Karpas-422 (cell line): ENCODE data around the gene KCMF1. TPM values are rescaled to one million over a fixed set of nuclear protein-coding genes. Genes with fewer than 3 reads are reported as not detected.

Source experiments
- DNase-seq: peaks from one replicate; pipeline ENCODE4 v3.0.0-alpha.2; 2015
- H2AFZ ChIP-seq: fragments of 200-600 bp; sonication (generic); 2 replicates; pipeline ENCODE4 v1.6.1; 2014; ENCODE audit warnings: antibody characterized with exemption, low read length, mixed read lengths
- H3K27ac ChIP-seq: fragments of 200-600 bp; sonication (generic); 2 replicates; pipeline ENCODE4 v1.5.1; 2014; ENCODE audit warnings: mild to moderate bottlenecking, low read length, moderate library complexity
- H3K27me3 ChIP-seq: fragments of 200-600 bp; sonication (generic); 2 replicates; pipeline ENCODE4 v1.6.1; 2014; ENCODE audit warnings: low read length, mixed read lengths
- H3K36me3 ChIP-seq: fragments of 200-600 bp; sonication (generic); 2 replicates; pipeline ENCODE4 v1.6.1; 2014; ENCODE audit warnings: low read length, mixed read lengths; ENCODE audit not compliant: insufficient read depth
- H3K4me1 ChIP-seq: fragments of 200-600 bp; sonication (generic); 2 replicates; pipeline ENCODE4 v1.6.1; 2014; ENCODE audit warnings: mild to moderate bottlenecking, low read length, mixed read lengths
- H3K4me2 ChIP-seq: fragments of 200-600 bp; sonication (generic); 2 replicates; pipeline ENCODE4 v1.6.1; 2014; ENCODE audit warnings: low read length, low read depth, mild to moderate bottlenecking; ENCODE audit not compliant: poor library complexity, severe bottlenecking
- H3K4me3 ChIP-seq: fragments of 200-600 bp; sonication (generic); 2 replicates; pipeline ENCODE4 v1.5.1; 2014; ENCODE audit warnings: mild to moderate bottlenecking, antibody characterized with exemption, low read length, mixed read lengths
- H3K79me2 ChIP-seq: fragments of 200-600 bp; sonication (generic); 2 replicates; pipeline ENCODE4 v1.6.1; 2014; ENCODE audit warnings: mild to moderate bottlenecking, low read length, mixed read lengths
- H3K9ac ChIP-seq: fragments of 200-600 bp; sonication (generic); 2 replicates; pipeline ENCODE4 v1.6.0; 2014; ENCODE audit warnings: low read length
- H3K9me2 ChIP-seq: fragments of 200-600 bp; sonication (generic), shearing (Covaris generic); replicated peaks from 2 replicates; pipeline ENCODE4 v1.6.0; 2014; ENCODE audit warnings: mild to moderate bottlenecking, low read length, moderate library complexity; ENCODE audit not compliant: insufficient read depth
- H3K9me3 ChIP-seq: fragments of 300-700, 200-600 bp; sonication (generic); 2 replicates; pipeline ENCODE4 v1.6.1; 2014; ENCODE audit warnings: low read length, mixed read lengths
- H4K20me1 ChIP-seq: fragments of 200-600 bp; sonication (generic); 2 replicates; pipeline ENCODE4 v1.6.1; 2014; ENCODE audit warnings: mild to moderate bottlenecking, antibody characterized with exemption, low read length, low read depth; ENCODE audit not compliant: insufficient read depth
- total RNA-seq: library from RNA; depleted of rRNA; stranded (reverse); fragments of >200 nt; shearing (Covaris generic); gene quantifications from 2 replicates; pipeline ENCODE4 v1.2.3, GENCODE V29; 2014; ENCODE audit warnings: low replicate concordance; rRNA removed

Gene KCMF1
- total RNA-seq = 80.7 and 104 TPM in 2 replicates

DNA sequence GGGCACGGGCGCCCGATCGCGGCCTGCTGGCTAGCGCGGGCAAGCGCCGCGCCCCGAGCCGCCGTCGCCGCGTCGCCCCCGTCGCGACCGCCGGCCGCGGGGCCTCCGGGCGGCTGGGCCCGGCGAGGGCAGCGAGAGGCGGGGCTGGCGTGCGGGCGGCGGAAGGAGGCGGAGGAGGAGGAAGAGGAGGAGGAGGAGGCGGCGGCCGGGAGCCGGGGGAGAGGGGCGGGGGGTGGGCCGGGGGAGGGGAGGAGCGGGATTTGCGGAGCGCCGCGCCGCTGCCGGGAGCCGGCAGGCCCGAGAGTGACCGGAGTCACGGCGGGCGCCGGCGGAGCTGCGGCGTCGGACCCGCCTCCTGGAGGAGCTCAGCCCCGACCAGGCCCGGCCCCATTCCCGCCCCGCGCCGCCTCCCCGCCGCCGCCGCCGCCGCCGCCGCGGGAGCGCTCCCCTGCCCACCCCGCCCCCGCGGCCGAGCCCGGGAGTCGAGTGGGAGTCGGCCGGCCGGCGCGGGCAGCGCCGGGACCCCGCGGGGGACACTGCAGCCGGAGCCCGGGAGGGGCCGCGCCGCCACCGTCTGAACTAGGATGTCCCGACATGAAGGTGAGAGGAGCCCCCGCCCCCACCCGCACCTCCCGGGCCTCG, at the start of gene KCMF1:
KCMF1 (plus strand) TSS at position 294 of the 642 bp plus-strand sequence; CDS start at position 585, 291 bp downstream.
- peaks cover 36% of the 10 kb centered on the region for H4K20me1 ChIP-seq
- peak within 1 kb of the TSS; percentile 86 for H3K27ac ChIP-seq
- peaks cover 46% of the 10 kb centered on the region for H3K4me1 ChIP-seq
- no peaks in the 10 kb centered on the region for H3K27me3 ChIP-seq
- H3K9ac ChIP-seq = peak within 1 kb of the TSS; percentile 99
- H3K36me3 ChIP-seq = peaks cover 17% of the 10 kb centered on the region
- H3K4me3 ChIP-seq = peak within 1 kb of the TSS; percentile 79
- H3K9me2 ChIP-seq = no peaks in the 10 kb centered on the region
- peak within 1 kb of the TSS; percentile 7; the same call in 1 of the 2 replicates for H2AFZ ChIP-seq
- peak; percentile 92 for DNase-seq
- H3K4me2 ChIP-seq = peak within 1 kb of the TSS; percentile 83
- peaks cover 83% of the 10 kb centered on the region for H3K79me2 ChIP-seq
- no peaks in the 10 kb centered on the region for H3K9me3 ChIP-seq

DNA sequence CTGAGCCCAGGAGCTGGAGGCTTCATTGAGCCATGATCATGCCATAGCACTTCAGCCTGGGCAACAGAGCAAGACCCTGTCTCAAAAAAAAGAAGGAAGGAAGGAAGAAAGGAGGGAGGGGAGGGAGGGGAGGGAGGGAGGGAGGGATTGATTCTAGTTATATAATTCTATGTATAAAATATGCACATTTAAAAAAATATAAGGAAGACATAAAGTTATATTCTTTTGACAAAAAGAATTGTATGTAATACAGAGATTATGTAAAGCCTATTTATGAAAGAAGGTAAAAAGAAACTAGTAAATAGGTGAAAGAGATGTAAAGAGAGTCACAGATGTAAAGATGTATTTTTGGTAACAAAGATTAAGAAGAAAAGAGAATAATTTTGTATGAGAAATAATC, 48.0 kb upstream of the KCMF1 start:
- H3K4me1 ChIP-seq = peaks cover 48% of the 10 kb centered on the region
- H3K9me2 ChIP-seq = no peaks in the 10 kb centered on the region
- H3K9ac ChIP-seq = no peak overlapping the region
- DNase-seq = no peak
- H3K36me3 ChIP-seq = no peaks in the 10 kb centered on the region
- H3K9me3 ChIP-seq = no peaks in the 10 kb centered on the region
- H3K4me2 ChIP-seq = no peak overlapping the region
- H3K79me2 ChIP-seq = no peaks in the 10 kb centered on the region
- H2AFZ ChIP-seq = no peak overlapping the region
- H4K20me1 ChIP-seq = no peaks in the 10 kb centered on the region
- no peak overlapping the region for H3K27ac ChIP-seq
- no peaks in the 10 kb centered on the region for H3K27me3 ChIP-seq
- no peak overlapping the region for H3K4me3 ChIP-seq

DNA sequence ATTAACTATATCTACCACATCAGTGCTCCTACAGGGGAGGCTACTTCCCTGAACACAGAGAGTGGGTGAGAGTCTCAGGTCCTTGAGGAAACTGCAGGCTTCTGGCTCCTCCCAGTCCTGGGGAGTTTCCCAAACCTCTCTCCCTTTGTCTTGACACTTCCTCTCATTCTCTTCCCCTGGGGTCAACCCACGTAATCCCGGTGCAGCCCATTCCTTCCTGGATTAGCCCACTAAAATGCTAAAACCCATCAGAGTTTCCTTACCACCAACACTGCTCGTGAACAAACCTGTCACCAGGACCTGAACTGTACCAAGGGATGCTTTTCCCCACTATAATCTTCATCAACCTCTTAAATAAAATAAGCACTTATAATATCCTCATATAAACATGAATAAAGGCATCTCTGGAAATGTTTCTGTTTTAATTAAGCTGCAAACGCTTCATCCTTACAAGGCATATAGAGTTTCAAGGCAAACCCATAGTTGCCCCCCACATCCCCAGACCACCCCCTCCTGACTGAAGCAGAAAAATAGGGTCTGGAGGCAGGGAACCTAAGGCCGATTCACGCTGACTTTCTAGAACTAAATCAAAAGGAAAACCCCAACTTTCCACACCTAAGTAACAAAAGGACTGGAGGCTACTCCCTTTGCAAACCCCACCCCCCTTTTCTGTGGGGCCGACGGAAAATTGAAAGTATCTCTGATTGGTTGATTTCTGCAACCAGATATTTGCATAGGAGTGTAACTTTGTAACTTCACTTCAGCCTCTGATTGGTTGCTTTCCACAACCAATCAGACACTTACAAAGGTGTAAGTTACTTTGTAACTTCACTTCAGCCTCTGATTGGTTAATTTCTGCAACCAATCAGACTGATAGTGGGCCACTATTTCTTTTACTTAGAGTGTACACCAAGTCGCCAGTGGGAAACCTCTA, 46.5 kb upstream of the KCMF1 start:
- Histone ChIP-seq H3K4me3 (peak overlapping the region; percentile 53), H3K27me3 (no peaks in the 10 kb centered on the region), H3K9me2 (no peaks in the 10 kb centered on the region), H3K4me2 (peak overlapping the region; percentile 70), H3K79me2 (no peaks in the 10 kb centered on the region), H4K20me1 (no peaks in the 10 kb centered on the region), H3K4me1 (peaks cover 44% of the 10 kb centered on the region), H3K9ac (peak overlapping the region; percentile 51), H2AFZ (peak overlapping the region; percentile 87), H3K27ac (peak overlapping the region; percentile 55), H3K9me3 (no peaks in the 10 kb centered on the region), H3K36me3 (no peaks in the 10 kb centered on the region)
- peak; percentile 96 for DNase-seq

DNA sequence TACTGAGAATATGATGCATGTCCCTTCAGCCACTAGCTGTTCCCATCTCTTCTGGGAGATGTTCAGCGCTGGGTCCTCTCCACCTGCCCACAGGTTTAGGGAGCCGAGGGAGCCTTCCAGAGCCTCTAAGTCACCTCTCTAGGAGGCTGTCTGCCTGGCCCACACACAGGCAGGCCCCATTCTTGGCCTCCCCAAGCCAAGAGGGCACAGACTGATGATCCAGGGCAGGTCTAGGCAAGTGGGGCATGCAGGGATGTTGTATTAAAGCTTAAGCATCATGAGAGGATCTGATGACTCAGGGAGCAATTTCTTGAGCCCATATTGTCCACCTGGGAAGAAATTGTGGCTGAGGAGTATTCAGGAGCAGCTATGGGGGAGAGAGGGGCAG, 45.6 kb upstream of the KCMF1 start:
- peak overlapping the region; percentile 22; the same call in 1 of the 2 replicates for H3K4me3 ChIP-seq
- no peaks in the 10 kb centered on the region for H3K9me2 ChIP-seq
- H4K20me1 ChIP-seq = no peaks in the 10 kb centered on the region
- peaks cover 35% of the 10 kb centered on the region for H3K4me1 ChIP-seq
- H3K36me3 ChIP-seq = no peaks in the 10 kb centered on the region
- DNase-seq = no peak
- H2AFZ ChIP-seq = peak overlapping the region; percentile 87
- no peaks in the 10 kb centered on the region for H3K27me3 ChIP-seq
- peak overlapping the region; percentile 30 for H3K4me2 ChIP-seq
- H3K9me3 ChIP-seq = no peaks in the 10 kb centered on the region
- no peaks in the 10 kb centered on the region for H3K79me2 ChIP-seq
- peak overlapping the region; percentile 55 for H3K27ac ChIP-seq
- H3K9ac ChIP-seq = peak overlapping the region; percentile 46

DNA sequence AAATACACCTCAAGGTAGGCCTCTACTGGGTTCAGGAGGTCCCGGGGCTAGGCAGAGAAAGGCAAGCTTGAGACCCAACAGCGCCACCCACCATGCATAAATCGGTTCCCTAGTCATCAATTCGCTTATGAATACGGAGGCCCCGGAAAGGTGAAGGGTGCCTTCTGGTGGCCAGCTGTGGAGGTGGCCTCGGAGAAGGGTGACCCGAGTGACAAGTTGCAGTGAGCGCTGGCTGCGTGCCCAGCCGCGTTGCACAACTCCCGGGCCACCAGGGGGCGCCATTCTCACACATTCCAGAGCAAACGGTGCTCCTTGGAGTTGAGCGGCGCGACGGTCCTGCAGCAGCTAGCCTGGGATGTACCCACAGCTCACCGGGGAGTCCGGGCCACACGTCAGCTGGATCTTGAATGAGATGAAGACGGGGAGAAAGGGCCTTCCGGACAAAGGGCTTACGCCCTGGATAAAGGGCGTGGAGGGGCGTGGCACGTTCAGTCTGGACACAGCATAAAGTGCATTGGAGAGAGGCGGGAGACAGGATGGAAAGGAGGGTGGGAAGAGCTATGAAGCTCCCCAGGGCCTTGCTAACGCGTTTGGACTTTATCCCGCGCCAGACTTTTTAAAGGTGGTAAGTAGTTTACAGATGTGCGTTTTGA, 45.1 kb upstream of the KCMF1 start:
- H3K4me3 ChIP-seq = peak overlapping the region; percentile 72
- H2AFZ ChIP-seq = peak overlapping the region; percentile 87
- peak overlapping the region; percentile 76 for H3K9ac ChIP-seq
- peak; percentile 99 for DNase-seq
- H3K27me3 ChIP-seq = no peaks in the 10 kb centered on the region
- no peaks in the 10 kb centered on the region for H3K36me3 ChIP-seq
- peaks cover 33% of the 10 kb centered on the region for H3K4me1 ChIP-seq
- peak overlapping the region; percentile 55 for H3K27ac ChIP-seq
- H3K4me2 ChIP-seq = peak overlapping the region; percentile 80
- H4K20me1 ChIP-seq = no peaks in the 10 kb centered on the region
- H3K9me3 ChIP-seq = no peaks in the 10 kb centered on the region
- no peaks in the 10 kb centered on the region for H3K9me2 ChIP-seq
- H3K79me2 ChIP-seq = no peaks in the 10 kb centered on the region

DNA sequence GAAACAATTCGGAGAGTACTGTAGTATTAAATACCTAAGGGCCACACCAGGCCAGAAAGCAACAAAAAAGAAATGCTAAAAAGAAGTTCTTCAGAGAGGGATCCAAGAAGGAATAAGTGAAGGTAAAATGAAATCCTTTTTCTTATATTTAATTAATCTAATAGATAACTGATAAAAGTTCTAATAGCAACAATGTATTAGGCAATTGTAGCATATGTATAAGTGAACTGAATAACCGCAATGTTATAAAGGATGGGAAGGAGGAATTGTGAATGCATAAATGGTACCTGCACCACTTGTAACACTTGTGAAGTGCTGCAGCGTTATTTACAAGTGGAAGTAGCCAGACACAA, 43.7 kb upstream of the KCMF1 start:
- Histone ChIP-seq H2AFZ (0 out of 2 replicates have a peak overlapping the region, but pooled peaks have one; percentile 87), H3K4me2 (peak overlapping the region; percentile 80), H3K79me2 (no peaks in the 10 kb centered on the region), H4K20me1 (no peaks in the 10 kb centered on the region), H3K9me3 (no peaks in the 10 kb centered on the region), H3K36me3 (no peaks in the 10 kb centered on the region), H3K9ac (peak overlapping the region; percentile 76), H3K27ac (no peak overlapping the region), H3K27me3 (no peaks in the 10 kb centered on the region), H3K4me3 (peak overlapping the region; percentile 72), H3K4me1 (peaks cover 33% of the 10 kb centered on the region), H3K9me2 (no peaks in the 10 kb centered on the region)
- DNase-seq = no peak

DNA sequence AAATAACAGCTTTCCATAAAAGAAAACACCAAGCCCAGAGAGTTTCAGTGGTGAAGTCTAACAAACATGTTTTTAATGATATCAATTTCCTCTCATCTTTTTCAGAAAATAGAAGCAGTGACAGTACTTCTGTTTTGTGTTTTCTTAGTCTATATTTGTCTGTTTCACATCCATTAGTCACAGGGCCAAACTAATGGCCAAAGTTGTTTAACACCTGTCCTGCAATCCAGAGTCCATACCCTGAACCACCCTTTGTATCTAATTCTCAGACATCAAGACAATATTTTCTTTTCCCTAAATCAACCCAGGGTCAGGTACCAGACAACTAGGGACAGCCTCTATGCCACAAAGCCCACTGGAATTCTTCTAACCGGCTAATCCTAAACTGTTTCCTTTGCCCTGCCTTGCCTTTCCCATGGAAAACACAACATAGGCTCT, 39.6 kb upstream of the KCMF1 start:
- Histone ChIP-seq H3K79me2 (no peaks in the 10 kb centered on the region), H3K4me1 (peaks cover 10% of the 10 kb centered on the region), H3K9me2 (no peaks in the 10 kb centered on the region), H3K4me3 (no peak overlapping the region), H4K20me1 (no peaks in the 10 kb centered on the region), H3K9me3 (no peaks in the 10 kb centered on the region), H2AFZ (no peak overlapping the region), H3K27me3 (no peaks in the 10 kb centered on the region), H3K27ac (no peak overlapping the region), H3K4me2 (no peak overlapping the region), H3K36me3 (no peaks in the 10 kb centered on the region), H3K9ac (no peak overlapping the region)
- DNase-seq = no peak
